PC-9 (cell line): ENCODE data around the gene TTYH1.

Experiments
- CTCF ChIP-seq: fragments of 200-600 bp; sonication (generic); conservative IDR thresholded peaks from 2 replicates; pipeline ENCODE4 v1.6.1; 2017; ENCODE audit warnings: mixed run types, antibody characterized with exemption, mild to moderate bottlenecking, moderate library complexity
- EZH2 ChIP-seq: fragments of 200-600 bp; sonication (generic); IDR thresholded peaks from 2 replicates; pipeline ENCODE4 v1.8.0; 2017; ENCODE audit warnings: antibody characterized with exemption, low read depth

DNA sequence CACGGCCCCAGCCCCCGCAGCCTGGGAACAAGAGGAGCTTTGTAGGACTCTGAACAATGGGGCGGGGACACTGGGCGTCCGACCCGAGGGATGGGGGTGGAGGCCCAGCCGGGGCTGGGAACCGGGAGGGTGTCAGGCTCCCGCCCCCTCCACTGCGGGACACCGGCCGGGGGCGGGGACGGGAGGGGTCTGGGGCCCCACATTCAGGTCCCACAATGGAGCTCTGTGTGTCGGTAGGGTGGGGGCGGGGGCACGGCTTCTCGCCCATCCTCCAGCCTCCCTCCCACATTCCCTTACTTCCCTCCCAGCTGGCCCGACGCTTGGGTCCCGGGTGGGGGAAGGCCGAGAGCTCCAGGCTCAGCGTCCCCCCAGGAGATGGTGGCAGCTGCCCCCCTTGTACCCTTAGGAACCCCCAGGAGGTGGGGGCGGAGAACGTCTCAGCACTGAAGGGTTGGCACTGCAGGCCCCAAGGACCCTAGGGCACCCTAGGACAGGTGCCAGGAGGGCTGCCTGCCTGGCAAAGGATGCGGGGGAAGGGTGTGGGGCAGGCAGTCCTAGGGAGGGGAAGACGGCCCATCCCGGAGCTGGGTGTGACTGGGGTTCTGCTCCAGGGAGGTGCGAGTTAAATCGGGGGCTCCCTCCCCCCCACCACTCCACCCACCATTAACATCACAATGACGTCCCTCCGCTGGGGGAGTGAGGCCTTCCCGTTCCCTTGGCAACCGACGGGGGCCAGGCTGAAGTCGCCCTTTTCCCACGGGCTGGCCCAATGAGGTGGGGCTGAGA, 5.3 kb downstream of the TTYH1 start:
- TF ChIP-seq EZH2, result no peak
- TF ChIP-seq CTCF, result no peak
